K562 (cell line): Measurements from ENCODE around the gene SPATA16. TPM values are rescaled to one million over a fixed set of nuclear protein-coding genes. Genes with fewer than 3 reads are reported as not detected.
A peak's percentile ranks its signal among the peaks of the same experiment; 100 is the strongest.

Experiments used
- ATAC-seq: fragments of 200-7000 bp; cut with Tn5 transposase; 3 replicates; pipeline ENCODE4 v1.9.1; 2020; ENCODE audit warnings: moderate library complexity
- BruUV-seq: library from RNA; stranded (reverse); fragments of 400-500 nt; replicated peaks from 2 replicates; lab custom pipeline; 2021; lab: Mats Ljungman, UMichigan
- CTCF ChIA-PET: fragments of 300-600 bp; formaldehyde crosslinking; extraction: SDS; loops from one replicate; lab custom pipeline; 2021; ENCODE audit warnings: low intra/inter-chr PET ratio; lab: Yijun Ruan, JAX
- POLR2A ChIA-PET: fragments of 300-600, 350-650 bp; sonication (Branson Sonifier 250); formaldehyde crosslinking; extraction: SDS; loops from one replicate; lab custom pipeline; 2021; ENCODE audit warnings: antibody characterized with exemption, inconsistent platforms; lab: Yijun Ruan, JAX
- DNase-seq, 4 experiments: peaks; one replicate each; pipeline versions ENCODE4 v3.0.0 to v3.0.0-alpha.2; 2011 to 2018; ENCODE audit warnings: low spot score in 3 of 4, mixed read lengths in 3 of 4; ENCODE audit errors: extremely low read depth in 1 of 4
- FAIRE-seq: peaks from 2 replicates; lab custom pipeline; 2011; peaks lifted over from hg19 to GRCh38; lab: Jason Lieb, UNC
- H2AFZ ChIP-seq: 2 replicates; pipeline ENCODE4 v1.6.0; 2011; ENCODE audit warnings: low read depth, low read length, control low read depth, inconsistent platforms
- H3K27ac ChIP-seq: fragments of 200-600 bp; 3 replicates; pipeline ENCODE4 v1.8.0; 2011; ENCODE audit warnings: low read depth, mild to moderate bottlenecking, control low read depth, inconsistent platforms, low read length, moderate library complexity, mixed read lengths; ENCODE audit errors: extremely low read depth
- H3K27me3 ChIP-seq, 2 experiments: fragments of 300-600 bp in 1 of 2; 2 replicates in 1 of 2; 3 replicates in 1 of 2; pipeline versions ENCODE4 v1.6.0 to v1.8.0; 2011; ENCODE audit warnings: inconsistent platforms in 2 of 2, low read length in 2 of 2, mild to moderate bottlenecking in 1 of 2, mixed read lengths in 1 of 2, moderate library complexity in 1 of 2; ENCODE audit not compliant: control insufficient read depth in 2 of 2, insufficient read depth in 2 of 2
- H3K36me3 ChIP-seq: fragments of 300-600 bp; 3 replicates; pipeline ENCODE4 v1.8.0; 2011; ENCODE audit warnings: mild to moderate bottlenecking, low read length, inconsistent platforms; ENCODE audit not compliant: control insufficient read depth, insufficient read depth
- H3K4me1 ChIP-seq, 2 experiments: fragments of 200-600 bp in 1 of 2; replicated peaks in 1 of 2; 2 replicates in 1 of 2; 3 replicates in 1 of 2; pipeline versions ENCODE4 v1.5.1 to v1.8.0; 2011; ENCODE audit warnings: inconsistent platforms in 2 of 2, low read length in 2 of 2, mild to moderate bottlenecking in 1 of 2, mixed read lengths in 1 of 2, moderate library complexity in 1 of 2; ENCODE audit not compliant: control insufficient read depth in 2 of 2, insufficient read depth in 2 of 2
- H3K4me2 ChIP-seq: 2 replicates; pipeline ENCODE4 v1.6.1; 2011; ENCODE audit warnings: low read length, control low read depth, inconsistent platforms, mixed read lengths; ENCODE audit not compliant: insufficient read depth
- H3K4me3 ChIP-seq: fragments of 200-600 bp; sonication (generic), shearing (Covaris generic); 2 replicates; pipeline ENCODE4 v1.5.1; 2016; ENCODE audit warnings: control low read depth, inconsistent platforms
- H3K79me2 ChIP-seq: fragments of 200-600 bp; 3 replicates; pipeline ENCODE4 v1.8.0; 2011; ENCODE audit warnings: low read length, inconsistent platforms; ENCODE audit not compliant: control insufficient read depth, insufficient read depth
- H3K9ac ChIP-seq, 2 experiments: 2 replicates each; pipeline versions ENCODE4 v1.6.0 to v1.6.1; 2011; ENCODE audit warnings: low read depth in 2 of 2, low read length in 2 of 2, control low read depth in 1 of 2, inconsistent platforms in 1 of 2, mild to moderate bottlenecking in 1 of 2, mixed read lengths in 1 of 2; ENCODE audit not compliant: insufficient read depth in 1 of 2
- H3K9me1 ChIP-seq: one replicate; pipeline ENCODE4 v1.6.0; 2011; ENCODE audit warnings: inconsistent platforms, mild to moderate bottlenecking, low read length, moderate library complexity; ENCODE audit not compliant: control insufficient read depth, insufficient read depth
- H3K9me3 ChIP-seq: replicated peaks from 2 replicates; pipeline ENCODE4 v1.5.1; 2011; ENCODE audit warnings: low read depth, low read length, inconsistent platforms; ENCODE audit not compliant: control insufficient read depth, insufficient read depth
- H4K20me1 ChIP-seq: replicated peaks from 2 replicates; pipeline ENCODE4 v1.6.1; 2011; ENCODE audit warnings: low read length, inconsistent platforms, mixed read lengths; ENCODE audit not compliant: control insufficient read depth, insufficient read depth
- CHAMP1 ChIP-seq: fragments of 450-650 bp; IDR thresholded peaks from 2 replicates; pipeline ENCODE4 v1.6.1; 2016; ENCODE audit warnings: mild to moderate bottlenecking
- GATAD2A ChIP-seq: fragments of 450-650 bp; IDR thresholded peaks from 2 replicates; pipeline ENCODE4 v1.6.1; 2017
- KDM5B ChIP-seq: fragments of 200-600 bp; sonication (generic); IDR thresholded peaks from 2 replicates; pipeline ENCODE4 v1.6.1; 2012; ENCODE audit warnings: low read depth, mild to moderate bottlenecking, moderate library complexity, low read length, control low read depth, inconsistent platforms; ENCODE audit not compliant: insufficient replicate concordance
- LCOR ChIP-seq: sonication (generic); formaldehyde crosslinking; IDR thresholded peaks from 2 replicates; pipeline ENCODE4 v1.8.0; 2022; ENCODE audit warnings: mild to moderate bottlenecking, missing genetic modification reagents
- OTX1 ChIP-seq: fragments of 450-650 bp; formaldehyde crosslinking; IDR thresholded peaks from 2 replicates; pipeline ENCODE4 v1.4.0; 2022; ENCODE audit warnings: mild to moderate bottlenecking
- THAP12 ChIP-seq: fragments of 250-450 bp; sonication (Bioruptor Pico); IDR thresholded peaks from 2 replicates; pipeline ENCODE4 v1.9.0; 2021; ENCODE audit warnings: mild to moderate bottlenecking, inconsistent platforms
- WGBS: fragments of 100-300 bp; shearing (Covaris generic); methylation state at CpG from one replicate; pipeline ENCODE4 v1.1.6; 2016; ENCODE audit warnings: low coverage, mixed read lengths; ENCODE audit not compliant: insufficient coverage; ENCODE audit errors: missing lambda C conversion rate; 5-methylcytosine and 5-hydroxymethylcytosine counted together
- in situ Hi-C: fragments of 300-500 bp; cut with MboI; formaldehyde crosslinking; loops from 4 replicates; pipeline ENCODE4 v1.15.0; 2018; ENCODE audit warnings: inconsistent platforms, mixed read lengths
- intact Hi-C: fragments of 100-400 bp; cut with micrococcal nuclease; formaldehyde crosslinking; loops from 2 replicates; pipeline ENCODE4 v1.14.2; 2022
- polyA plus RNA-seq, 8 experiments: library from polyadenylated mRNA; depleted of rRNA in 4 of 8; stranded (reverse) in 5 of 8; unstranded in 3 of 8; fragments of >200 nt; fragmentation: Nextera tagmentation in 2 of 8; fragmentation: Illumina TruSeq in 1 of 8; extraction: Ambion mirVana in 2 of 8; extraction: Trizol in 1 of 8; gene quantifications; 2 replicates each; pipeline versions ENCODE4 v1.2.1 to v1.2.3, GENCODE V29; 2011 to 2014; ENCODE audit warnings: inconsistent platforms in 1 of 8, missing spikeins in 1 of 8
- total RNA-seq, 7 experiments: library from RNA; depleted of rRNA in 6 of 7; stranded (reverse); fragments of >200 nt in 6 of 7; fragmentation: Illumina TruSeq in 2 of 7; extraction: Trizol in 2 of 7; gene quantifications; 2 replicates each; pipeline versions ENCODE4 v1.2.1 to v1.2.3, GENCODE V29; 2011 to 2021; ENCODE audit warnings: low replicate concordance in 1 of 7
- TF ChIP-seq, protein P1 (sequence below): fragments of 450-650 bp; formaldehyde crosslinking; IDR thresholded peaks from 2 replicates; pipeline ENCODE4 v1.4.0; 2020; ENCODE audit warnings: mild to moderate bottlenecking, moderate library complexity
- TF ChIP-seq, protein P2 (sequence below): sonication (generic); formaldehyde crosslinking; IDR thresholded peaks from 2 replicates; pipeline ENCODE4 v1.8.1; 2022; ENCODE audit warnings: missing genetic modification reagents

SPATA16 gene
- total and polyA plus RNA-seq, 9 of the 15 experiments (the other 6 are each of a cell fraction or from before 2014, with no cell fraction given): not detected

DNA sequence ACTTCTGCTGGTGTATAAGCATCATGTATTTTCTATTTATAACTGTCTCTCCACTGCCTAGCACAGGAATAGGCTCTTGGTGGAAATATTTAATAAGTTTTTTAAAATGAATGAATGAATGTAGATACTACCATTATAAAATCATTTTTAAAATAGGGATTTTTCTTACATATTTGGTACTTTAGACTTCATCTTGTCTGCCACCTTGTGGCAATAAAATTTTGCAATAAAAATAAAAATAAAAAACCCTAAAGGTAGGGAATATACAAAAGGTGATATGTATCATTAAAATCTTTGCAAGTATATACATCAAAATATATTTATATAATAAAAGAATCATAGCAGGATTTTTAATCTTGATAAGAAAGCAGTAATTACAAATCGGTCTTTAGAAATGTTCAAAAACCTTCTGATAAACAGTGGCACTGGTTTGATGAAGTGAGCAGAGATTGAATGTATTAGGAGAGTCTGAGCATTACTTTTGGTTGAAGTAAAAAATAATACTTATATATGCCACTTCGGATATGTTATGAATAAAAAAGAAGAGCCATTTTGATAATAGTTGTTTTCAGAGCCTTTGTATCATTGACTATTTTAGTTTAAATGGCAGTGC is 95.2 kb downstream of the SPATA16 start (continued):
- TF ChIP-seq CHAMP1 (peak; percentile 47; the same call in 1 of the 2 replicates), OTX1 (no peak)
- TF ChIP-seq, protein P1, sequence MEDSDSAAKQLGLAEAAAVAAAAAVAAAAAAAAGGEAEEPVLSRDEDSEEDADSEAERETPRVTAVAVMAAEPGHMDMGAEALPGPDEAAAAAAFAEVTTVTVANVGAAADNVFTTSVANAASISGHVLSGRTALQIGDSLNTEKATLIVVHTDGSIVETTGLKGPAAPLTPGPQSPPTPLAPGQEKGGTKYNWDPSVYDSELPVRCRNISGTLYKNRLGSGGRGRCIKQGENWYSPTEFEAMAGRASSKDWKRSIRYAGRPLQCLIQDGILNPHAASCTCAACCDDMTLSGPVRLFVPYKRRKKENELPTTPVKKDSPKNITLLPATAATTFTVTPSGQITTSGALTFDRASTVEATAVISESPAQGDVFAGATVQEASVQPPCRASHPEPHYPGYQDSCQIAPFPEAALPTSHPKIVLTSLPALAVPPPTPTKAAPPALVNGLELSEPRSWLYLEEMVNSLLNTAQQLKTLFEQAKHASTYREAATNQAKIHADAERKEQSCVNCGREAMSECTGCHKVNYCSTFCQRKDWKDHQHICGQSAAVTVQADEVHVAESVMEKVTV (CRISPR knock-in tag): peak; percentile 45; the same call in 1 of the 2 replicates

DNA sequence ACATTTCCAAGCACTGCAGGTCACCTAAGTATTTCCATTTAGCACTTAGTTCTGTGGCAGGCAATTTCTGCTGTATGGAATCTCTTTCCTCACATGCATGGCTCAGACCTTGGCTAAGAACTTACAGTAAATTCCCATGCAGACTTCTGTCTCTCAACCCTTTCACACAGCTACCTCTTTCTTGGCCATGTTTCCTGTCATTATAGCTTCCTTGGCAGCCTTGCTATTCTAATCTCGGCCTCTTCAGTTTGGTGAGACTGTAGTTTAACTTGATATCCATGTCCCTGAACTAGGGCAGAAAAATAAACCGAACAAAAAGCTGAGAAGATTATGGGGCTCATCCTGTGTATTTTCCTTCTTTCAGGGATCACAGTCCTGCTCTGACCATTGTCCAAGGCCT is 96.0 kb downstream of the SPATA16 start:
- 86% methylated on average over 2 of the region's 2 CpGs for WGBS
- FAIRE-seq: no peak
- intact Hi-C loops: loop anchor here (5.0 kb wide), 3 partner anchors 38 to 232 kb away; no protein-coding TSS in a partner anchor
- POLR2A ChIA-PET: no interaction called here
- Histone ChIP-seq H3K27me3 (no peaks in the 10 kb centered on the region), H2AFZ (peak overlapping the region; percentile 42), H3K79me2 (no peaks in the 10 kb centered on the region), H3K9ac (no peak overlapping the region), H3K9me3 (no peaks in the 10 kb centered on the region), H3K36me3 (no peaks in the 10 kb centered on the region), H3K9me1 (no peaks in the 10 kb centered on the region), H3K4me3 (no peak overlapping the region), H4K20me1 (no peaks in the 10 kb centered on the region), H3K27ac (no peak overlapping the region), H3K4me1 (no peaks in the 10 kb centered on the region), H3K4me2 (no peak overlapping the region)
- no TSS peak for BruUV-seq
- no peak for DNase-seq
- in situ Hi-C loops: loop anchor here (10.0 kb wide), 1 partner anchor 60 kb away; no protein-coding TSS in a partner anchor
- no peak for ATAC-seq
- CTCF ChIA-PET: interaction anchor here (2.9 kb wide), 1 partner anchor 57 kb away, joined by 11 read pairs; no protein-coding TSS in a partner anchor
- TF ChIP-seq, protein P2, sequence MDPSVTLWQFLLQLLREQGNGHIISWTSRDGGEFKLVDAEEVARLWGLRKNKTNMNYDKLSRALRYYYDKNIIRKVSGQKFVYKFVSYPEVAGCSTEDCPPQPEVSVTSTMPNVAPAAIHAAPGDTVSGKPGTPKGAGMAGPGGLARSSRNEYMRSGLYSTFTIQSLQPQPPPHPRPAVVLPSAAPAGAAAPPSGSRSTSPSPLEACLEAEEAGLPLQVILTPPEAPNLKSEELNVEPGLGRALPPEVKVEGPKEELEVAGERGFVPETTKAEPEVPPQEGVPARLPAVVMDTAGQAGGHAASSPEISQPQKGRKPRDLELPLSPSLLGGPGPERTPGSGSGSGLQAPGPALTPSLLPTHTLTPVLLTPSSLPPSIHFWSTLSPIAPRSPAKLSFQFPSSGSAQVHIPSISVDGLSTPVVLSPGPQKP (CRISPR knock-in tag): no peak
- TF ChIP-seq LCOR (CRISPR knock-in tag) (no peak), GATAD2A (no peak), THAP12 (CRISPR knock-in tag) (no peak), KDM5B (no peak)
